Stimulated activated CD8-positive, alpha-beta memory T cell treated with anti-CD3 and anti-CD28 coated beads, Interleukin-7, amount 100 ng/mL, for 24 hours (primary cell): ENCODE results near the gene TBL1XR1.

Experiments
- DNase-seq: peaks from one replicate; pipeline ENCODE4 v3.0.0-alpha.2; 2020; ENCODE audit warnings: low read depth

TBL1XR1 gene

GRCh38 chr3:177107461-177108239, 89.6 kb downstream of the TBL1XR1 start:
- no peak for DNase-seq

GRCh38 chr3:177106594-177106993, 90.7 kb downstream of the TBL1XR1 start:
- no peak for DNase-seq

- no peak for DNase-seq
These were observed 91.1 kb downstream of the TBL1XR1 start for GRCh38 chr3:177106184-177106583.

- no peak for DNase-seq
These were observed 91.7 kb downstream of the TBL1XR1 start for GRCh38 chr3:177105623-177106022.

- DNase-seq = no peak
These were observed 92.8 kb downstream of the TBL1XR1 start for GRCh38 chr3:177104299-177104992.

GRCh38 chr3:177102553-177102952, 94.7 kb downstream of the TBL1XR1 start:
- DNase-seq = no peak

- no peak for DNase-seq
These were observed 98.7 kb downstream of the TBL1XR1 start for GRCh38 chr3:177098551-177098950.

GRCh38 chr3:177096615-177097014, 100.7 kb downstream of the TBL1XR1 start:
- DNase-seq = no peak

GRCh38 chr3:177093966-177094365, 103.3 kb downstream of the TBL1XR1 start:
- no peak for DNase-seq

- no peak for DNase-seq
These were observed 107.4 kb downstream of the TBL1XR1 start for GRCh38 chr3:177089901-177090300.

- no peak for DNase-seq
These were observed 108.2 kb downstream of the TBL1XR1 start for GRCh38 chr3:177089110-177089509.

- DNase-seq = no peak
These were observed 111.5 kb downstream of the TBL1XR1 start for GRCh38 chr3:177085794-177086193.

- DNase-seq = no peak
These were observed 112.7 kb downstream of the TBL1XR1 start for GRCh38 chr3:177084616-177085015.

- no peak for DNase-seq
These were observed 117.2 kb downstream of the TBL1XR1 start for GRCh38 chr3:177080122-177080521.

GRCh38 chr3:177079684-177080083, 117.6 kb downstream of the TBL1XR1 start:
- no peak for DNase-seq

- DNase-seq = no peak
These were observed 125.7 kb downstream of the TBL1XR1 start for GRCh38 chr3:177071496-177072156.

GRCh38 chr3:177069514-177070329, 127.6 kb downstream of the TBL1XR1 start:
- DNase-seq = no peak

GRCh38 chr3:177068967-177069366, 128.3 kb downstream of the TBL1XR1 start:
- DNase-seq = no peak

GRCh38 chr3:177066068-177066467, 131.2 kb downstream of the TBL1XR1 start:
- no peak for DNase-seq

GRCh38 chr3:177065285-177066033, 131.8 kb downstream of the TBL1XR1 start:
- no peak for DNase-seq

GRCh38 chr3:177062052-177062732, 135.1 kb downstream of the TBL1XR1 start:
- DNase-seq = no peak
